ENCODE results near the gene SYT9. TPM values are rescaled to one million over a fixed set of nuclear protein-coding genes. Genes with fewer than 3 reads are reported as not detected.

The SYT9 gene, protein sequence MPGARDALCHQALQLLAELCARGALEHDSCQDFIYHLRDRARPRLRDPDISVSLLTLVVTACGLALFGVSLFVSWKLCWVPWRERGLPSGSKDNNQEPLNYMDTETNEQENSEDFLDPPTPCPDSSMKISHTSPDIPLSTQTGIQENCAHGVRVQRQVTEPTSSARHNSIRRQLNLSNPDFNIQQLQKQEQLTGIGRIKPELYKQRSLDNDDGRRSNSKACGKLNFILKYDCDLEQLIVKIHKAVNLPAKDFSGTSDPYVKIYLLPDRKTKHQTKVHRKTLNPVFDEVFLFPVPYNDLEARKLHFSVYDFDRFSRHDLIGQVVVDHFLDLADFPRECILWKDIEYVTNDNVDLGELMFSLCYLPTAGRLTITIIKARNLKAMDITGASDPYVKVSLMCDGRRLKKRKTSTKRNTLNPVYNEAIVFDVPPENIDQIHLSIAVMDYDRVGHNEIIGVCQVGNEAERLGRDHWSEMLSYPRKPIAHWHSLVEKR
- total RNA-seq (2012; rRNA removed): not detected in 2 replicates
- polyA plus RNA-seq (2012; rRNA removed): not detected in 2 replicates
- polyA plus RNA-seq (2012; cell fraction: cytosol; rRNA removed): not detected in 2 replicates
- polyA plus RNA-seq (2012; cell fraction: nucleus; rRNA removed; ENCODE audit: low replicate concordance): not detected in 2 replicates
- percentile 4 among the genes with signal in this experiment for Bru-seq, nascent RNA
- percentile 0 among the genes with signal in this experiment for BruChase-seq, experiment 1, labeled RNA remaining after a 6-hour chase
- BruChase-seq, experiment 2, labeled RNA remaining after a 2-hour chase: percentile 1 among the genes with signal in this experiment
- long read RNA-seq: 0 reads

DNA sequence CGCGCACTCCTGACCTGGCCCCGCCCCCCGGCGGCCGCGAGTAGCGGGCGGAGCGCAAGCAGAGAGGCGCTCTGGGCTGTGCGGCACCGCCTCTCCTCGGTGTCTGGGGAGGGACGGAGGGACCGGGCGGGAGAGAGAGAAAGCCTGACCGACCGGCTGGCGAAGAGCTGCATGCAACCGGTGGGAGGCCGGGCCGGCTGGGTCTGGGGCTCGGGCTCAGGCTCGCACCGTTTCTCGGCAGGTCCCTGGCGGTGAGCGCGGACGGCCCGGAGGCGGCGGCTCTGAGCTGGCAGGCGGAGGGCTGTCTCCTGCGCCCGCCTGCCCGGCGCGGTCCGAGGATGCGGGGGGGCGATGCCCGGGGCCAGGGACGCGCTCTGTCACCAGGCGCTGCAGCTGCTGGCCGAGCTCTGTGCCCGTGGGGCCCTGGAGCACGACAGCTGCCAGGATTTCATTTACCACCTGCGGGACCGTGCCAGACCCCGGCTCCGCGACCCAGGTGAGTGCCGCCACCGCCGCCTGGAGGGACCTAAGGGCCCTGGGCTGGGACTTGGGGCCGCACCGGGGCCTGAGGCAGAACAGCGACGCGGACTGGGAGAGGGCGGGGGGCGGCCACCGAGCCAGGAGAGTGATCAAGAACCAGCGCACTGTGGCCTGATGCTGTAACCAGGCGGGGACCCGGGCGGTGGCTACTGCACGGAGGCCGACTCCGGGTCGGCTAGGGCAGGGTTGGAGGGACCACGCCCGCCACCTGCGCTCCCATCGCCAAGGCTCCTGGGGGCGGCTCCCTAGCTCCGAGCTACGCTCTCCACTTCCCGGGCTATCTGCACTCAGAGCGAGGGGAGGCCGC is at the start of gene SYT9:
SYT9 (plus strand) TSS at position 69 of the 847 bp plus-strand sequence; CDS start at position 352, 283 bp downstream.
- Histone ChIP-seq H3K56ac (ENCODE audit: extremely low read depth, insufficient read depth, low read length) (no peak within 1 kb of the TSS), H4K5ac (ENCODE audit: low read depth, low read length) (no peak within 1 kb of the TSS), H3K27me3 (ENCODE audit: control insufficient read depth, insufficient read depth, low read length) (peaks cover 24% of the 10 kb centered on the region), H3K4me3 (ENCODE audit: insufficient read depth, low read depth, low read length) (peak within 1 kb of the TSS; percentile 25), H3K27ac (ENCODE audit: insufficient read depth, low read length) (no peak within 1 kb of the TSS), H3K9ac (ENCODE audit: low read depth, low read length) (no peak within 1 kb of the TSS), H2AK9ac (replicated peaks; ENCODE audit: low read depth, low read length, poor library complexity) (no peak within 1 kb of the TSS), H3K9me3 (ENCODE audit: control insufficient read depth, insufficient read depth, low read length) (no peaks in the 10 kb centered on the region), H3K36me3 (ENCODE audit: control insufficient read depth, insufficient read depth, low read length) (no peaks in the 10 kb centered on the region), H2AFZ (replicated peaks; ENCODE audit: low read length, poor library complexity) (peak within 1 kb of the TSS; percentile 86), H3K9me1 (ENCODE audit: insufficient read depth, low read length) (no peaks in the 10 kb centered on the region), H2BK20ac (ENCODE audit: low read depth, low read length) (no peak within 1 kb of the TSS), H3K79me1 (ENCODE audit: low read depth in 1 of 2, low read length in 2 of 2) (no peaks in the 10 kb centered on the region), H4K8ac (ENCODE audit: low read depth in 2 of 2, low read length in 2 of 2) (no peak within 1 kb of the TSS), H3K23ac (ENCODE audit: low read depth, low read length) (no peak within 1 kb of the TSS), H3K4me1 (ENCODE audit: control insufficient read depth, insufficient read depth, low read length) (no peaks in the 10 kb centered on the region), H3K4ac (ENCODE audit: low read depth, low read length) (no peak within 1 kb of the TSS), H2BK120ac (ENCODE audit: low read depth, low read length) (no peak within 1 kb of the TSS), H3K18ac (ENCODE audit: low read depth, low read length) (no peak within 1 kb of the TSS), H4K20me1 (ENCODE audit: insufficient read depth, low read length) (no peaks in the 10 kb centered on the region), H2BK5ac (ENCODE audit: low read depth, low read length, poor library complexity, severe bottlenecking) (no peak within 1 kb of the TSS), H4K91ac (ENCODE audit: insufficient read depth, low read depth, low read length) (no peak within 1 kb of the TSS), H2AK5ac (ENCODE audit: low read depth, low read length) (no peak within 1 kb of the TSS), H3K4me2 (ENCODE audit: low read depth, low read length) (peak within 1 kb of the TSS; percentile 87), H2BK15ac (ENCODE audit: low read depth, low read length) (no peak within 1 kb of the TSS), H3K14ac (replicated peaks; ENCODE audit: low read depth, low read length) (no peak within 1 kb of the TSS)
- WGBS, 2 experiments (ENCODE audit: extremely low coverage in 2 of 2, insufficient read length in 1 of 2): 1% methylated on average over 54 of the region's 84 CpGs; no CpG with 5 or more reads in 1 of the 2 experiments
- peak; percentile 90 for ATAC-seq (ENCODE audit: low read depth)
- no TSS peak for BruUV-seq (replicated peaks)
- dilution Hi-C loops (cut with HindIII; ENCODE audit: low sequenced_read_pairs, unreplicated experiment): no loop called here
- CTCF ChIA-PET: no interaction called here
- no peak for DNase-seq
- POLR2A ChIA-PET (ENCODE audit: unreplicated experiment): no interaction called here
- in situ Hi-C loops (cut with MboI; ENCODE audit: low sequenced_read_pairs): no loop called here
- intact Hi-C loops (cut with micrococcal nuclease): no loop called here
- TF ChIP-seq NFE2L2 (IDR thresholded peaks at IDR 0.05; ENCODE audit: low read depth, low read length): no peak
- TF ChIP-seq, protein P1, sequence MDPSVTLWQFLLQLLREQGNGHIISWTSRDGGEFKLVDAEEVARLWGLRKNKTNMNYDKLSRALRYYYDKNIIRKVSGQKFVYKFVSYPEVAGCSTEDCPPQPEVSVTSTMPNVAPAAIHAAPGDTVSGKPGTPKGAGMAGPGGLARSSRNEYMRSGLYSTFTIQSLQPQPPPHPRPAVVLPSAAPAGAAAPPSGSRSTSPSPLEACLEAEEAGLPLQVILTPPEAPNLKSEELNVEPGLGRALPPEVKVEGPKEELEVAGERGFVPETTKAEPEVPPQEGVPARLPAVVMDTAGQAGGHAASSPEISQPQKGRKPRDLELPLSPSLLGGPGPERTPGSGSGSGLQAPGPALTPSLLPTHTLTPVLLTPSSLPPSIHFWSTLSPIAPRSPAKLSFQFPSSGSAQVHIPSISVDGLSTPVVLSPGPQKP (IDR thresholded peaks at IDR 0.05; ENCODE audit: borderline replicate concordance, low read depth, low read length): no peak
- TF ChIP-seq FOS (IDR thresholded peaks at IDR 0.05; ENCODE audit: low read depth, low read length): no peak
- TF ChIP-seq CEBPB (IDR thresholded peaks at IDR 0.05; ENCODE audit: low read depth, low read length): no peak
- no peak for TF ChIP-seq CHD1 (IDR thresholded peaks at IDR 0.05; ENCODE audit: low read depth, low read length)
- TF ChIP-seq BHLHE40 (IDR thresholded peaks at IDR 0.05; ENCODE audit: low read depth, low read length): no peak
- TF ChIP-seq, protein P2, sequence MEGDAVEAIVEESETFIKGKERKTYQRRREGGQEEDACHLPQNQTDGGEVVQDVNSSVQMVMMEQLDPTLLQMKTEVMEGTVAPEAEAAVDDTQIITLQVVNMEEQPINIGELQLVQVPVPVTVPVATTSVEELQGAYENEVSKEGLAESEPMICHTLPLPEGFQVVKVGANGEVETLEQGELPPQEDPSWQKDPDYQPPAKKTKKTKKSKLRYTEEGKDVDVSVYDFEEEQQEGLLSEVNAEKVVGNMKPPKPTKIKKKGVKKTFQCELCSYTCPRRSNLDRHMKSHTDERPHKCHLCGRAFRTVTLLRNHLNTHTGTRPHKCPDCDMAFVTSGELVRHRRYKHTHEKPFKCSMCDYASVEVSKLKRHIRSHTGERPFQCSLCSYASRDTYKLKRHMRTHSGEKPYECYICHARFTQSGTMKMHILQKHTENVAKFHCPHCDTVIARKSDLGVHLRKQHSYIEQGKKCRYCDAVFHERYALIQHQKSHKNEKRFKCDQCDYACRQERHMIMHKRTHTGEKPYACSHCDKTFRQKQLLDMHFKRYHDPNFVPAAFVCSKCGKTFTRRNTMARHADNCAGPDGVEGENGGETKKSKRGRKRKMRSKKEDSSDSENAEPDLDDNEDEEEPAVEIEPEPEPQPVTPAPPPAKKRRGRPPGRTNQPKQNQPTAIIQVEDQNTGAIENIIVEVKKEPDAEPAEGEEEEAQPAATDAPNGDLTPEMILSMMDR (conservative IDR thresholded peaks at IDR 0.05; ENCODE audit: low read depth, low read length): no peak
- TF ChIP-seq MAFK (IDR thresholded peaks at IDR 0.05; ENCODE audit: low read depth, low read length): no peak
- TF ChIP-seq RCOR1 (IDR thresholded peaks at IDR 0.05; ENCODE audit: insufficient replicate concordance, low read length): no peak
- TF ChIP-seq SMC3 (IDR thresholded peaks at IDR 0.05; ENCODE audit: low read depth, low read length): no peak
- no peak for TF ChIP-seq RFX5 (IDR thresholded peaks at IDR 0.05; ENCODE audit: low read depth, low read length)
- TF ChIP-seq RAD21 (IDR thresholded peaks at IDR 0.05; ENCODE audit: low read length): no peak
- TF ChIP-seq POLR2A (IDR thresholded peaks at IDR 0.05; ENCODE audit: low read depth, low read length): no peak
